COR-L47 (cell line): ENCODE data around the gene CCDC186.

Experiments
- DNase-seq: peaks from one replicate; lab custom pipeline; 2025; lab: John Stamatoyannopoulos, UW

Gene CCDC186

DNA sequence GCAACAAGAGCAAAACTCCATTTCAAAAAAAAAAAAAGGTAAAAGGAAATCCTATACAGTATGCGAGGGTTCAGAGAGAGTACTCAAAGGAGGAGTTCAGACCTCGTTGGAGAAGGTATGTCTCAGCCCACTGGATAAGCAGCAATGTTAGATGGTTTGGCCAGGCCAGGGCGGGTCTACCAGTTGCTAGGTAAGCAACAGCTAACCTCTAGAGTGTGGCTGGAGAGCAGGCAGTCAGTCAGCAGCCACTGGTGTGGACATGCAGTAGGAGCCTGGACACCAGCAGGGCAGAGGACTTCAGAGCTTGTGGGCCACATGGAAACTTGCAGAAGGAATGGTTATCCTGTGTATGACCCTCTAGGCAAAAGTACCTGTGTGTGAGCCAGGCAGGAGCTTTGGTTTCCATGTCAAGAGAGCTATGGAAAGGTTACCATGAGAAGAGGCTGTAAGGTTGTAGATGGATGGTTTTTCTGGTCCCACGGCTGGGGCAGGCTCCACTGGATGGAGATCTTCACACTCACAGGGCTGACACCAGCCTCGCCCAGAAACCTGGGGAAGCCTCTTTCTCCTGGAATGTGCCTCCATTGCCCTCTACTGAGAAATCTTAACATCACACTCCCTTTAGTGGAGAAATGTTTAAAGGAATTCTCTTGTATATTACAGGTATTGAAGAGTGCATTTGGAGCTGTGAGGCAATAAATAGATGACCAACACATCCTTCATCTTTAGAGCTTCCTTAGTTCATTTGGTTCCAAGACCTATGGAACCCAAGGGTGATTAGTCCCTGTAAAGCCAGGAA lies 63.6 kb downstream of the CCDC186 start:
- DNase-seq = no peak

DNA sequence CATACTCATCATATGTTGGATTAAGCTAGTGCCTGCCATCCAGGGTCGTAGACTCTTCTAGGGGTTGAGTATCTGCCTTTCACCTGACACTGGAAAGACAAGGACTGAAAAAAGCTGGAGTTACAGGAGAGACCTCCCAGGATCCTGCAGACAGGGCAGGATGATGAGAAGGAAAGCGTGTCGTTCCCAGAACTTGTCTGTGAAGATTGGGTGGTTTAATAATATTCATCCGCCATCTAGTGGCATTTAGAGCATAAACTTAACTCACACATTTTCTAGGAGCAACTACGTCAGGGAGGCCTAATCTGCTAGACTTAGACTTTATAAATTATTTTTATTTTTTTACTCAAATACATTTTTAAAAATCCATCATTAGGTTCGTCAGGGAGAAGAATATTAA lies 70.7 kb downstream of the CCDC186 start:
- peak; percentile 22 for DNase-seq

DNA sequence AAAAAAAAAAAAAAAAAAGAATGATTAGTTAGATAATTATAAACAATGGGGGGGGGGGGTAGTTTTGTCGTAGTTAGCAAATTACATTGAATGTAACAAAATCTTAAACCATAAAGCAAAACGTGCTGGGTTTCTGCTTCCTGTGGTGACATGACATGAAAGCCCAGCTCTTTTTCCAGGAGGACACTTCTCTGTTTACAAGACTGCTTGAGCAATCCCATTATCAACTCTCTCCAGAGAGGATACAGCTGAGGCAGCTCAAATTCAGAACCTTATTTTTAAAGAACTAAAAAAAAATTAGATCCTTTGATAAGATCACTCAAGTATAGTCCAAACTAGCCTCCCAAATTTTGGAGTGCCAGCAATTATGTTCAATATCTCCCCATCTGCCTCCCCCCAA lies 71.7 kb downstream of the CCDC186 start:
- no peak for DNase-seq

DNA sequence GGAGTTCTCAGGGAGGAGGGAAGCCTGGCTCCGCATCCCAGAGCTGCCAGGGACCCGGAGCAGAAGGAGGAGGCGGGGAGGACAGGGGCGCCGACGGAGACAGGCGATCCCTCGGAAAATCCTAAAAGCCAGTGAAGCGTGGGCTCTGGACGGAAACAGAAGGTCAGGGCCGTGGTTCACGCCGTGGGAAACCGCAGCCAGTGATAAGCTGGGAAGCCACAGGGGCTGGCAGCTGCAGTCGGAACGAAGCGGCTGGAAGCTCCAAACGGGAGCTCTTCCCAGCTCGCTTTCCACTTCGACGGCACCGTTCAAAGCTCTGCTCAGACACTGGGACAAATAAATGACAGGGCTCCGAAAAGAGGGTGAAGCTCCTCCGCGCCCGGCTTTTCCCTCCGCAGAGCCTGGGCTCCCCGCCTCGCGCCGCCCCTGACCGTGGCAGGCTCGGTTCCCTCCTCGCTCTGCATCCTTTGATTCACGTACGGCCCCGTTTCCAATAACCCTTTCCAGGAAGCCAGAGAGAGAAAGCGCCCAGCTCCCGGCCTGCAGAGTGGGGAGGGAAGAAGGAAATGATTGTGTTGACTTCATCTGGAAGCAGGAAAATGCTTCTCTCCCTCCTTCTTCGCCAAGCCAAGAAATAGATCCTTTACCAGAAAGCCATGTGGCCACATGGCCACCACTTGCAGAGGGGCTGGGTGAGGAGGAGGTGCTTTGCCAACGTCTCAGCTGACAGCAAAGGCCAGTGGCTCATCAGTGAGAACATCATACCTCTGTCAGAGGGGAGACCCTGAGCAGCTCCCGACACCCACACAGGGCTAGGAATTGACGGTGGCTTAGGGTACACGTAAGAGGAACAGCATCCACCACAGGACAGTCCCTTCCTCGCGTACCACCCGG lies 72.9 kb downstream of the CCDC186 start:
- DNase-seq = no peak

DNA sequence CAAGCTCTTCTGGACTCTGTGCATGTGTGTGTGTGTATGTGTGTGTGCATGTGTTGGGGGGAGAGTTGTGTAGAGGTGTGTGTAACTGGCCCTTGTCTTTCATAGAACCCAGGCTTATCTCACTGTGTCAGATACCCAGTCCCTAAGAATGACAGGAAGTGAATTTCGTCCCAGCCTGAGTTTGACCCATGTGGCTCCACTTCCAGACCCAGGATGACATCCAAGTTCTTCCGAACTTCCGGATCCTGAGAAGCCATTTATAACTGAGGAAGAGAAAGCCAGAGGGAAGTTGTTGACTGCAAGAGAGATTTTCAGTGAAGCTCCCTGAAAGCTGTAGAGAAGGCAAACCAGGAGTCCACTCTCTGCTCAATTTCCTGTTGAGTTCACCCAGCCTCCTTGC lies 77.1 kb downstream of the CCDC186 start:
- DNase-seq = no peak

DNA sequence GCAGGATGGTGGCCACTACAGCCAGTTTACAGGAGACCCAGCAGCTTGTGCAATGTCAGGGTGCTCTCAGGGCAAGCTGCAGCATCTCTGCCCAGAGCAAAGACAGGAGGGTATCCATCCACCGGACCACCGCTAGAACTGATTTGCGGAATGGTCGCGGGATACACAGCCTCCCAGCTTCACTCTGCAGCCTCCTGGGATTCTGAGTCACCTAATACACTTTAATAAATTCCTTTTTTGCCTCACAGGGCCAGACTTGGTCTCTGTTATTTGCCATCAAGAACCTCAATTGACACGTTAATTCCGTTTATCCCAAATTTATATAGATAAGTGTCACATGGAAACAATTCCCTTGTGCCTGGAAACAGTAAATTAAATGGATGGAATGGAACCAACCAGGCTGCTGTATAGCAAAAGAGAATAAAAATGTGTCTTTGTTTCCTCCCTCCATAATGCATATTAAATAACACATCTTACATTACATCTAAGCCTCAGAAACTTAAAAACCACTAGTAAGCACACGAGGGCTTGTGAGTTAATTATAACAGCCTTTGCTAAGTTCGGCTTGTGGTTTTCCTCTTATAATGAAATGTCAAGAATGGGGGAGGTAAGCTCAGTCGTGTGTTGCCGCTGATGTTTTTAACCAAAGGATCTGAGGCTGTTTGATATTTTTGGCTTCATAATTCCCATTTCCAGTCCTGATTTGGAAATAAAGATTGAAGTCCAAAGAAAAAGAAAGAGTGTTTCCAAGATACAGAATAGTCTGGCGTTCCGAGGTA lies 78.3 kb downstream of the CCDC186 start:
- DNase-seq = no peak

DNA sequence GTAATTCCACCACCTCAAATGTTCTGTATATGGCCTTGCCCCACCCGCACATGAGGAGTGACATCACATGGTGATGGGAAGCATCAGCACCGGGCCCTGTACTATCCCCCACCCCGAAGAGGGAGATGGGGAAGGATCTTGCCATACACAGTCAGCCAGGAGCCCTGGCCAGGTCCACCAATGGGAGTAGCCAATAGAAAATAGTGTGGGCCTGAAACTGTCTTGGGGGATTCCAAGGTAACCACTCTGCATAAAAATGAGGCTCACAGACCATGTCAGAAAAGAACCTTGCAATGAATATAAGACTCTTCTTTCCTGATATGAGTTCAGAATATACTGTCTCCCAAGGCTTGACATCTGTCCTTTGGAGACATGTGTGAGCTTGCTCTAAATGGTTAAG lies 79.2 kb downstream of the CCDC186 start:
- DNase-seq = no peak

DNA sequence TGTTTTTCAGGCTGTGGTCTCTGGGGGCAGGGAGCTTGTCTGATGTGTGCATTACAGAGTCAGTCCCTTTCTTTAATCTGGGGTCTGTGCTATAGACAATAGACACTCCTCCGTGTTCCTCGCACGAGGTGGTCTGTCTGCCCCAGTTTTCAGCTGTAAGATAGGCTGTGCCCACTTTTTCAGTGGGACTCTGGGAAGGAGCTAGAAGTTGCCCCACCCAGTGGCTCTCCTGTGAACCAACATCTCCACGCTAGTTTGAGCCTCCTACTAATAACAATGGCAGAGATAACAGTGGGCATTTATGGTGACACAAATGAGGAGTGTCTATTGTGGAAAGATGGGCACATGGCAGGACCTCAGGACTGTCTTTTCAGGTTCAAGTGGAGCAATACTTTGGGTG lies 86.3 kb downstream of the CCDC186 start:
- no peak for DNase-seq

DNA sequence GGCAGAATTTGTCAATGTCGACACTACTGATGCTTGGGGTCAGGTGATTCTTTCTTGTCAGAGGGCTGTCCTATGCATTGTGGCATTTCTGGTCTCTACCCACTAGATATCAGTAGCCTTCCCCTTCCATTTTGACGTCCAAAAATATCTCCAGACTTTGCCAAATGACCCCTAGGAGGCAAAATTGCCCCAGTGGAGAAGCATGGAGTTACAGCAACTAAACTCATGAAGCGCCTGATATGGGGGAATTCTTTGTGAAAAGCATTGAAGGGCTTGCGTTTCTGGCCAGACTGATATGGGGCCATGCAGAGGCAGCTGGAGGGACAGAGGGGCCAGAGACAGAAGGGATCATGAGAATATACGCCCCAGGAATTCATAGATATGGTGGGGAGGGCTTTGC lies 86.7 kb downstream of the CCDC186 start:
- no peak for DNase-seq

DNA sequence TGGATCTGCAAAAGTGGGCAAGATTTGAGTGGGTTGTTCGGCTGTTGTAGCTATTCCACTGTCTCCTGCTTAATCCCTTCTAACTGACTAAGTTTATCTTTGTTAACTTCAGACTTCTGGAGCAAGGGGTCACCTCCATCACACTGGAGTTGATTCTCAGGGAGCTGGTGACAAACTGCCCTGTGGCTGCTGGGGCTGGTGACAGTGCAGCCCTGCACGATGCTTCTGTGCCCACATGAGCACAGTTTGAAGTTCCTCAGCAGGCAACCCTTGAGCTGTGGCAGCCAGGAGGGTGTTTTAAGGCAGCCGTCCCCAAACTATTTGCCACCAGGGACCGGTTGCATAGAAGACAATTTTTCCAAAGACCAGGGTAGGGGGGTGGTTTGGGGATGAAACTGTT lies 89.8 kb downstream of the CCDC186 start:
- DNase-seq = no peak

DNA sequence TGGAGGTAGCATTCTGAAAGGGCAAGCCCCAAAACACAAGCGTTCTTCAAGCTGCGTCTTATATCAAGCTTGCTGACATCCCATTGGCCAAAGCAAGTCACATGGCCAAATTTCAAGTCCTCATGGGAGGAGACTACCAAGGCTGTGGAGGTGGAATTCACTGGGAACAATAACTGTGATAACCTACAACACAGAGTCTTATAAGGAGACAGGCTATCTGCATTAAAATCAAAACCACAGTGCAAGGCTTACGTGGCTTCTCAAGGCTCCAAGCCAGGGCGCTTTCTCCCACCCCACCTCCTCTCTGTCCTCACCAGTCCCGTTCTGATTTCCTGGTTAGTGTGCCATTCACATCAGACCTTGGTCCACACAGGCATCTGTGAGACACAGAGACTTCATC lies 91.0 kb downstream of the CCDC186 start:
- no peak for DNase-seq

DNA sequence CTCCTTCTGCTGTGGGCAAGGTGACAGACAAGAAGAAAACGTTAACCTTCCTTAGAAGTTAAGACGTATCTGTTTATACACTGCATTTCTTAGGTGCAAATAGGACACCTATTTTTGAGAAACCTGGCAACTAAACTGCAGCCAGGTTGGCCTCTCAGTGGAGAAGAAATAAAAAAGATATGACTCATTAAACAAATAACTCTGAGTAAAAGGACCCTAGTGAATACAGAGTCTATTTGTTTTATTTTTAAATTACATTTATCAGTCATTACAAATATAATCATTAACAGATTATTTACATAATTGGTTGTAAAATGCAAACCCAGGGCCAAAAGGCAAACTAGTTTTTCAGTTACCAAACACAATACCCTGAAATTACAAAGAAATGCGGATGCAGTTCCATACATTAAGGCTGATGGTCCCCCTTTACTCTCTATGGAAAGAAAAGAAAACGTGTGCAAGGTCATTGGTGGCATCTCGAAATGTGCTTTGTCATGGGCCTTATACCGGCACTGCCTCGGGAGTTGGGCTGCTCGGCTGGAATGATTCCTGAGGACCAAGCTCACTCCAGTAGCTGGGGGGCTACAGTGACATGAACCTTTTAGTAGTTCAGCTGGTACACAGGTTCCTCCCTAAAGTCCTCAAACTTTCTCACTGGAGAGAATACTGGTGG lies 92.0 kb downstream of the CCDC186 start:
- DNase-seq = no peak

DNA sequence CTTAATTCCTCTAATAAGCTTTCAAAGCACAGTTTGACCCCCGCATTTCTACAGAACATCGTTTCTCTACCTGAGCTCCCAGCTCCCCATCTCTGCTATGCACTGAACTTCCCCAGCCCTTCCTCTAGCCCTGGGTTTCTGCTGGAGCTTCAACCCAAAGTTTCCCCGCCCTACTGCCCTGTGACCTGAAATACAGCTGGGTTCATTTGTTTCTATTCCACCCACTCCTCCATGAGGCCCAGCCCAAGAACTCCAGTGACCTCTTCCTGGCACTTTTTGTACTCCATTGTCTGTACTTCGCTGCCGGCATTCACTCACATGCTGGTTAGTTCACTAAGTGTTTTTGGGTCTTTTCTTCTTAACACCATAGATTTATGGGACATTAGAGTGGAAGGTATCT lies 94.6 kb downstream of the CCDC186 start:
- DNase-seq = no peak

DNA sequence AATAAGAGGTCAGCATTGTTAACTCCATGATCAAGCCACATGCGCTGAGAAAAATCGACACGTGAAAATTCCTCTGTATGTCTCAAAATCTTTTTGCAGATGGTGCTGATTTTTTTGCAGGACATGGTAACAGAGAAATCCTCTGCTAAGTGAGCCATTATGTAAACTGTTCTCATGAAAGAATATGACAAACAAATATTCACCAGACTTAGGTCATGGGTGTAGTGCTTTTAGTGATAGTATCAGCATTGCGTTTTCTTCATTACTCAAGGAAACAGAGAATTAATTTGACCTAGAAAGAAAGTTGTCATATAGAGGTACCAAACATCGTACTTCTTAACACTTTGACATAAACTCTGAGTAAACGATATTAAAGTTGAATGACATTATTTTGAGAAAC lies 95.7 kb downstream of the CCDC186 start:
- DNase-seq = no peak

DNA sequence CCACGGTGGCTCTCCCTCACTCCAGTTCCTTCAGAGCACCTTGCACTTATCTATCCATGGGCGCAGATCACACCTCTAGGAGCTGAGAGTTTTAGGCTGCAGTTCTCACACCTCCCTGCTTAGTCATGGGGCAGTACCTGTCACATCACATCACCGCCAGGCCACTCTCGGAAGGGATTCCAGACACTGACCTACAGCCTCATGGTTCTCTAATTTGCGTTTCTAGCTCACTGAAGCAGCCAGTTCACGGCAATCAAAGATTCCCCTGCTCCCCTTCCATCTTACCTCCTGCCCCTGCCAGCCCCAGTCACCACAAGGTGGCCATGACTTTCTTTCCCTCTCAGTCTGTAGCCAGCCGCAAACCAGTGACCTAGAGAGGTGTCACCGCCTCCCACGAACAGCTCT lies 96.2 kb downstream of the CCDC186 start:
- no peak for DNase-seq

DNA sequence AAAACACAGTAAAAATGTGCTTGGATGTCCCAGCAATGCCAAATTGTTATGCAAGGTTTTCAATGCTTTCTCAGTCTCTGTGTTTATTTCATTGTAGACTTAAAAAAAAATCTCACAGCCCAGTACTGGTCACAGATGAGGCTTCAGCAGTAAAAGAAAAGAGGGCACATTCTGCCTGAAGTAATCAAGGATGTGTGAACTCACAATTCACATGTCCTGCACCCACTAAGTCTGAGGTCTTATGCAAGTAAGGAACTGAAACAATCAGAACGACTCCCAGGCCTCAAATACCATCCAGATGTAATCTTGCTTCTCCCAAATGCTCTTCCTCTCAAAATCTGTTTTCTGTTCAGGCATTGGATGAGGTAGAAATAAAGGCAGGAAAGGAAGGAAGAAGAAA lies 96.7 kb downstream of the CCDC186 start:
- no peak for DNase-seq

DNA sequence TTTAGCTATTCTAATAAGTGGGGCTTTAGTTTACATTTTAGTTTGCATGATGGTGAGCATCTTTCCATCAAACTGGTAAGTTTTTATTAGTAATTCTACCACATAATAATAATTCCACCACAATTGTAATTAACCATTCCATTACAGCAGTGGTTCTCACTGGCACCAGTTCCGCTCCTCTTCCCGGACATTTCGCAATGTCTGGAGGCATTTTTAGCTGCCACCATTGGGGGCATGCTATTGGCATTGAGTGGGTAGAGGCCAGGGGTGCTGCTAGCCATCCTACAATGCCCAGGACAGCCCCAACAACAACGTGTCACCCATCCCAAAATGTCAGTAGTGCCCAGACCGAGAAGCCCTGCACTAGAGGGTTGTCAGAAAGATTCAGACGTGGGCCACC lies 98.9 kb downstream of the CCDC186 start:
- DNase-seq = no peak

DNA sequence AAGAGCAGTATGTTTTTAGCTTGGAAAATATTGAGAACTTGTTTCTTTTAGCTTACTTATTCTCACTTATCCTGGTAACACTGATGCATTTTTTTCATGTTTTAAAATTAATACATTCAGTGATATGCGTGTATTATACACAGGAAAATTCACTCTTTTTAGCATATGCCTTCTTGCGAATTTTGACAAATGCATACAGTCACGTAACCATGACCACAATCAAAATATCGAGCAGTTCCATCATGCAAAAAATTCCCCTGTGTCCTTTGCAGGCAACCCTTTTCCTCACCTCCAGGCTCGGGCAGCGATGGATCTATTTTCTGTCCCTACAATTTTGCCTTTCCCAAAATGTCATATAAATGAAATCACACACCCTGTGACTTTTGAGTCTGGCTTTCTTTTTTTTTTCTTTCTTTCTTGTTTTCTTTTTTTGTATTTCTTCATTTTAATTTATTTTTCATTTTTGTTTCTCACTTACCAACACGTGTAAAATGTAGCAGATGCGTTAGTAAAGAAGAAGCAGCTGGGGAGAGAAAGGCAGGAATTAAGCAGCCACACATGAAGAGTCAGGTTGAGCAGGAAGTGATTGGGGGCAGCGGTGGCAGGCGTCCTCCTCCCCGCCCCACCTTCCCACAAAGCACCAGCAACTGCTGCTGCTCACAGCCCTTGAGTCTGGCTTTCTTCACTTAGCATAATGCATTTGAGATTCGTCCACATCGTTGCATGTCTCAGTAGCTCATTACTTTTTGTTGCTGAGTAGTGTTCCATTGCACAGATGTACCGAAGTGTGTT lies 100.4 kb downstream of the CCDC186 start:
- no peak for DNase-seq

DNA sequence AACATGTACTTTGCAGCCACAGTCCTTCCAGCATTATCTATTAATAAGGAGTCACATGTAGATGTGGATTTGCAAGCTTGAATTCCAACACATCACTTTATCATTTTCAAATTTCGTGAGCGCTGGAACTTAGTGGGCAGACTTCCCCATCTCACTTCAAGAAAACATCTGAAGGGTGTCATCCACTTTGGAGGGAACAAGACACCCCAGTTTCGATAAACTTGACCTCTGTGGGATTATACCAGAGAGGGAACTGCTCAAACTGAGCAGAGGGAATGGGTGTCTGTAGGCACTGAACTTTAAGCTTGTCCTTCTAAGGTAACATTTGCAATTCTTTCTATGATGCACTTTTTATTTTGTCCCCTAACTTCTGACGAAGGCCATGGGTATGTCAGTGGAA lies 102.8 kb downstream of the CCDC186 start:
- DNase-seq = no peak
